Endothelial cell (in vitro differentiated cells): Measurements from ENCODE around the gene THAP7. TPM values are rescaled to one million over a fixed set of nuclear protein-coding genes. Genes with fewer than 3 reads are reported as not detected.

ENCODE experiments used
- DNase-seq: peaks from one replicate; pipeline ENCODE4 v3.0.0; 2021; ENCODE audit warnings: low spot score
- H3K27ac Mint-ChIP-seq: one replicate; pipeline ENCODE4 v1.8.0; 2021; ENCODE audit warnings: mixed read lengths, inconsistent platforms; ENCODE audit not compliant: unreplicated experiment
- H3K27me3 Mint-ChIP-seq: one replicate; pipeline ENCODE4 v1.8.0; 2021; ENCODE audit warnings: mild to moderate bottlenecking, moderate library complexity, mixed read lengths, inconsistent platforms; ENCODE audit not compliant: unreplicated experiment
- H3K36me3 Mint-ChIP-seq: one replicate; pipeline ENCODE4 v1.8.0; 2021; ENCODE audit warnings: mild to moderate bottlenecking, low read depth, mixed read lengths, inconsistent platforms; ENCODE audit not compliant: unreplicated experiment
- H3K4me1 Mint-ChIP-seq: one replicate; pipeline ENCODE4 v1.8.0; 2021; ENCODE audit warnings: mild to moderate bottlenecking, mixed read lengths, inconsistent platforms; ENCODE audit not compliant: unreplicated experiment
- H3K4me3 Mint-ChIP-seq: one replicate; pipeline ENCODE4 v1.8.0; 2021; ENCODE audit warnings: mild to moderate bottlenecking, mixed read lengths, inconsistent platforms; ENCODE audit not compliant: unreplicated experiment
- H3K9me3 Mint-ChIP-seq: one replicate; pipeline ENCODE4 v1.8.0; 2021; ENCODE audit warnings: mixed read lengths, inconsistent platforms; ENCODE audit not compliant: unreplicated experiment
- CTCF ChIP-seq: fragments of 200-600 bp; sonication (generic); IDR thresholded peaks from one replicate; pipeline ENCODE4 v1.5.0; 2021; ENCODE audit warnings: antibody characterized with exemption; ENCODE audit not compliant: unreplicated experiment
- total RNA-seq: library from RNA; stranded (reverse); fragmentation: NEBNext Ultra II Directional; extraction: Animal tissue kit (Norgen Biotek cat#: 25700); gene quantifications from one replicate; pipeline ENCODE4 v1.2.1, GENCODE V29; 2021; ENCODE audit not compliant: unreplicated experiment

THAP7 gene
- total RNA-seq, 1 donor from 2014 or later: 13.5 TPM

GRCh38 chr22:20963201-20964052 lies 38.5 kb downstream of the THAP7 start:
- Mint-ChIP-seq H3K9me3 (no peaks in the 10 kb centered on the region), H3K36me3 (no peaks in the 10 kb centered on the region), H3K4me3 (no peak overlapping the region), H3K27ac (no peak overlapping the region), H3K4me1 (peaks cover 5% of the 10 kb centered on the region), H3K27me3 (peaks cover 21% of the 10 kb centered on the region)
- no peak for DNase-seq
- TF ChIP-seq CTCF: no peak

- TF ChIP-seq CTCF: no peak
- DNase-seq: no peak
- Mint-ChIP-seq H3K4me1 (peaks cover 5% of the 10 kb centered on the region), H3K4me3 (no peak overlapping the region), H3K9me3 (no peaks in the 10 kb centered on the region), H3K27me3 (peaks cover 24% of the 10 kb centered on the region), H3K36me3 (no peaks in the 10 kb centered on the region), H3K27ac (no peak overlapping the region)
Observed at GRCh38 chr22:20962491-20962945, 39.4 kb downstream of the THAP7 start.

- no peaks in the 10 kb centered on the region for H3K9me3 Mint-ChIP-seq
- H3K4me3 Mint-ChIP-seq: no peak overlapping the region
Observed at GRCh38 chr22:20960609-20961008, 41.3 kb downstream of the THAP7 start.

GRCh38 chr22:20959578-20960461 lies 42.1 kb downstream of the THAP7 start:
- H3K27ac Mint-ChIP-seq: no peak overlapping the region
- no peak overlapping the region for H3K4me3 Mint-ChIP-seq

More at GRCh38 chr22:20960609-20961008, 41.3 kb downstream of the THAP7 start:
- TF ChIP-seq CTCF: no peak
- H3K36me3 Mint-ChIP-seq: no peaks in the 10 kb centered on the region
- H3K27me3 Mint-ChIP-seq: peaks cover 19% of the 10 kb centered on the region
- peaks cover 5% of the 10 kb centered on the region for H3K4me1 Mint-ChIP-seq
- DNase-seq: no peak
- H3K27ac Mint-ChIP-seq: no peak overlapping the region

More at GRCh38 chr22:20959578-20960461, 42.1 kb downstream of the THAP7 start:
- no peak for TF ChIP-seq CTCF
- no peaks in the 10 kb centered on the region for H3K9me3 Mint-ChIP-seq
- peaks cover 5% of the 10 kb centered on the region for H3K4me1 Mint-ChIP-seq
- peaks cover 16% of the 10 kb centered on the region for H3K27me3 Mint-ChIP-seq
- no peak for DNase-seq
- no peaks in the 10 kb centered on the region for H3K36me3 Mint-ChIP-seq
